HCT116 (cell line): Measurements from ENCODE around the gene PPT2. TPM values are rescaled to one million over a fixed set of nuclear protein-coding genes. Genes with fewer than 3 reads are reported as not detected.

Experiments
- ATAC-seq: fragments of 200-7000 bp; cut with Tn5 transposase; 2 replicates; pipeline ENCODE4 v1.9.1; 2020; ENCODE audit warnings: mild to moderate bottlenecking, moderate library complexity
- BruUV-seq: library from RNA; stranded (reverse); fragments of 400-500 nt; replicated peaks from 2 replicates; lab custom pipeline; 2021; lab: Mats Ljungman, UMichigan
- CTCF ChIA-PET: fragments of 300-600 bp; sonication (Branson Sonifier 250); formaldehyde crosslinking; loops from one replicate; lab custom pipeline; 2021; ENCODE audit warnings: antibody characterized with exemption; lab: Charles Lee
- POLR2A ChIA-PET: fragments of 300-600, 350-600 bp; sonication (Branson Sonifier 250); formaldehyde crosslinking; loops from one replicate; lab custom pipeline; 2021; ENCODE audit warnings: antibody characterized with exemption; lab: Charles Lee
- RAD21 ChIA-PET, 2 experiments: fragments of 300-600 bp; sonication (Branson Sonifier 250); formaldehyde crosslinking; loops; one replicate each; lab custom pipeline; 2023; ENCODE audit warnings: low total read pairs in 2 of 2; ENCODE audit not compliant: uncharacterized antibody in 2 of 2, unreplicated experiment in 2 of 2, low non-redundant PET in 1 of 2; lab: Charles Lee
- DNase-seq: peaks from one replicate; pipeline ENCODE4 v3.0.0-alpha.2; 2010; ENCODE audit warnings: low read depth, low spot score
- H2AFZ ChIP-seq: fragments of 200-600 bp; shearing (Covaris generic), sonication (generic); 2 replicates; pipeline ENCODE4 v1.6.1; 2017; ENCODE audit warnings: low read depth, mixed run types, mixed read lengths, antibody characterized with exemption, low read length; ENCODE audit not compliant: poor library complexity, severe bottlenecking
- H3K27ac ChIP-seq: 2 replicates; pipeline ENCODE4 v1.5.1; 2012; ENCODE audit warnings: low read depth, low read length
- H3K27me3 ChIP-seq: fragments of 200-600 bp; sonication (generic); 2 replicates; pipeline ENCODE4 v1.6.1; 2016; ENCODE audit warnings: mixed run types, low read length, mixed read lengths; ENCODE audit not compliant: insufficient read depth
- H3K36me3 ChIP-seq, 2 experiments: fragments of 200-500 bp in 1 of 2; fragments of 200-600 bp in 1 of 2; sonication (Bioruptor generic) in 1 of 2; sonication (generic) in 1 of 2; 2 replicates each; pipeline versions ENCODE4 v1.5.1 to v1.6.1; 2014 to 2016; ENCODE audit warnings: low read length in 2 of 2, inconsistent platforms in 1 of 2, mixed read lengths in 1 of 2, mixed run types in 1 of 2; ENCODE audit not compliant: insufficient read depth in 2 of 2, control insufficient read depth in 1 of 2
- H3K4me1 ChIP-seq, 2 experiments: fragments of 200-600 bp in 1 of 2; sonication (generic) in 1 of 2; 2 replicates each; pipeline versions ENCODE4 v1.5.1 to v1.6.1; 2012 to 2017; ENCODE audit warnings: low read length in 2 of 2, inconsistent platforms in 1 of 2, mild to moderate bottlenecking in 1 of 2, mixed read lengths in 1 of 2, mixed run types in 1 of 2, moderate library complexity in 1 of 2; ENCODE audit not compliant: insufficient read depth in 2 of 2, control insufficient read depth in 1 of 2
- H3K4me2 ChIP-seq: fragments of 200-600 bp; sonication (generic); 2 replicates; pipeline ENCODE4 v1.6.1; 2017; ENCODE audit warnings: mixed run types, low read length, mixed read lengths
- H3K4me3 ChIP-seq, 2 experiments: fragments of 200-600 bp in 1 of 2; sonication (generic) in 1 of 2; replicated peaks in 1 of 2; 2 replicates each; pipeline ENCODE4 v1.5.1; 2011 to 2016; ENCODE audit warnings: low read length in 2 of 2, control low read depth in 1 of 2, low read depth in 1 of 2, mild to moderate bottlenecking in 1 of 2, mixed read lengths in 1 of 2, mixed run types in 1 of 2
- H3K79me2 ChIP-seq: fragments of 200-600 bp; sonication (generic); 2 replicates; pipeline ENCODE4 v1.6.1; 2017; ENCODE audit warnings: mild to moderate bottlenecking, mixed run types, low read length, moderate library complexity, mixed read lengths; ENCODE audit not compliant: insufficient read depth
- H3K9ac ChIP-seq: fragments of 200-600 bp; sonication (generic); 2 replicates; pipeline ENCODE4 v1.6.1; 2016; ENCODE audit warnings: low read length, mixed read lengths
- H3K9me2 ChIP-seq: fragments of 200-600 bp; sonication (generic), shearing (Covaris generic); 2 replicates; pipeline ENCODE4 v1.6.1; 2017; ENCODE audit warnings: mixed run types, mild to moderate bottlenecking, moderate library complexity; ENCODE audit not compliant: insufficient read depth
- H3K9me3 ChIP-seq, 2 experiments: fragments of 200-500 bp in 1 of 2; fragments of 200-600 bp in 1 of 2; sonication (Bioruptor generic) in 1 of 2; sonication (generic) in 1 of 2; 2 replicates each; pipeline ENCODE4 v1.6.1; 2014 to 2017; ENCODE audit warnings: low read length in 2 of 2, mixed read lengths in 2 of 2, inconsistent platforms in 1 of 2, low read depth in 1 of 2, mild to moderate bottlenecking in 1 of 2, mixed run types in 1 of 2, moderate library complexity in 1 of 2; ENCODE audit not compliant: control insufficient read depth in 1 of 2, insufficient read depth in 1 of 2
- H4K20me1 ChIP-seq: fragments of 200-600 bp; sonication (generic), shearing (Covaris generic); 2 replicates; pipeline ENCODE4 v1.6.1; 2017; ENCODE audit warnings: mixed run types, mild to moderate bottlenecking, moderate library complexity; ENCODE audit not compliant: insufficient read depth
- ATF3 ChIP-seq: IDR thresholded peaks from 2 replicates; pipeline ENCODE4 v1.6.1; 2012
- CBX3 ChIP-seq: IDR thresholded peaks from 2 replicates; pipeline ENCODE4 v1.6.1; 2012; ENCODE audit warnings: low read depth
- CTCF ChIP-seq, 3 experiments: fragments of 200-600 bp in 1 of 3; sonication (generic) in 1 of 3; IDR thresholded peaks in 2 of 3; conservative IDR thresholded peaks in 1 of 3; 2 replicates each; pipeline ENCODE4 v1.5.1; 2012 to 2017; ENCODE audit warnings: low read depth in 2 of 3, low read length in 2 of 3, antibody characterized with exemption in 1 of 3, borderline replicate concordance in 1 of 3, control low read depth in 1 of 3, mild to moderate bottlenecking in 1 of 3, mixed read lengths in 1 of 3, mixed run types in 1 of 3, moderate library complexity in 1 of 3; ENCODE audit not compliant: insufficient read depth in 1 of 3
- EZH2 ChIP-seq: fragments of 200-600 bp; sonication (generic); IDR thresholded peaks from 2 replicates; pipeline ENCODE4 v1.6.1; 2017; ENCODE audit warnings: antibody characterized with exemption, mixed run types
- FOSL1 ChIP-seq: IDR thresholded peaks from 2 replicates; pipeline ENCODE4 v1.6.1; 2012; ENCODE audit warnings: low read depth
- RAD21 ChIP-seq: IDR thresholded peaks from 2 replicates; pipeline ENCODE4 v1.6.1; 2012; ENCODE audit warnings: low read depth, mild to moderate bottlenecking
- SP1 ChIP-seq: IDR thresholded peaks from 2 replicates; pipeline ENCODE4 v1.6.1; 2012; ENCODE audit warnings: low read depth
- intact Hi-C: fragments of 100-400 bp; cut with micrococcal nuclease; formaldehyde crosslinking; loops from 2 replicates; pipeline ENCODE4 v1.10.0; 2022
- total RNA-seq: library from RNA; stranded (reverse); gene quantifications from one replicate; pipeline ENCODE4 v1.2.1, GENCODE V29; 2021; ENCODE audit not compliant: unreplicated experiment

The PPT2 gene
- total RNA-seq, 1 experiment from 2014 or later, result 21.0 TPM

- no peak for TF ChIP-seq ATF3
Measured at GRCh38 chr6:32112431-32112980, 41.4 kb upstream of the PPT2 start (continued).

- Histone ChIP-seq H3K4me1 (peaks cover 0 to 24% of the 10 kb centered on the region in 2 experiments; a peak in 2 of 4 replicates), H3K27ac (no peak overlapping the region), H3K36me3 (peaks cover 6 to 14% of the 10 kb centered on the region in 2 experiments; a peak in 3 of 4 replicates), H3K4me3 (no peak overlapping the region), H3K9ac (no peak overlapping the region), H3K27me3 (no peaks in the 10 kb centered on the region), H3K4me2 (peak overlapping the region; percentile 22), H3K79me2 (no peaks in the 10 kb centered on the region), H3K9me2 (no peaks in the 10 kb centered on the region), H4K20me1 (no peaks in the 10 kb centered on the region), H3K9me3 (no peaks in the 10 kb centered on the region), H2AFZ (no peak overlapping the region)
- ChIA-PET CTCF (no interaction called here), RAD21 (no interaction called here), POLR2A (no interaction called here)
- TF ChIP-seq SP1 (no peak), RAD21 (peak; percentile 33), CBX3 (no peak), CTCF (IDR thresholded peaks at IDR 0.05 in 2 of 3, conservative IDR thresholded peaks at IDR 0.05 in 1 of 3; ENCODE audit: borderline replicate concordance in 1 of 3, insufficient read depth in 1 of 3, low read depth in 2 of 3, low read length in 2 of 3) (peak in 1 of 3 experiments; percentile 12; a peak in 1 of 6 replicates), EZH2 (no peak), FOSL1 (no peak)
- BruUV-seq, result no TSS peak
- intact Hi-C loops, result no loop called here
- no peak for DNase-seq
- peak; percentile 53 for ATAC-seq
Measured at GRCh38 chr6:32113386-32114352, 40.3 kb upstream of the PPT2 start.
